DMS 273 treated with DMSO at 0.1 percent for 48 hours (cell line): ENCODE data around the gene ALG1.
A peak's percentile ranks its signal among the peaks of the same experiment; 100 is the strongest.
"Not testable (repeated sequence)": the region's sequence is repeated elsewhere in the genome, so short reads cannot be mapped to it uniquely, and the experiment has no call there.

Experiments
- DNase-seq: peaks from one replicate; lab custom pipeline; 2025; lab: John Stamatoyannopoulos, UW

The ALG1 gene

DNA sequence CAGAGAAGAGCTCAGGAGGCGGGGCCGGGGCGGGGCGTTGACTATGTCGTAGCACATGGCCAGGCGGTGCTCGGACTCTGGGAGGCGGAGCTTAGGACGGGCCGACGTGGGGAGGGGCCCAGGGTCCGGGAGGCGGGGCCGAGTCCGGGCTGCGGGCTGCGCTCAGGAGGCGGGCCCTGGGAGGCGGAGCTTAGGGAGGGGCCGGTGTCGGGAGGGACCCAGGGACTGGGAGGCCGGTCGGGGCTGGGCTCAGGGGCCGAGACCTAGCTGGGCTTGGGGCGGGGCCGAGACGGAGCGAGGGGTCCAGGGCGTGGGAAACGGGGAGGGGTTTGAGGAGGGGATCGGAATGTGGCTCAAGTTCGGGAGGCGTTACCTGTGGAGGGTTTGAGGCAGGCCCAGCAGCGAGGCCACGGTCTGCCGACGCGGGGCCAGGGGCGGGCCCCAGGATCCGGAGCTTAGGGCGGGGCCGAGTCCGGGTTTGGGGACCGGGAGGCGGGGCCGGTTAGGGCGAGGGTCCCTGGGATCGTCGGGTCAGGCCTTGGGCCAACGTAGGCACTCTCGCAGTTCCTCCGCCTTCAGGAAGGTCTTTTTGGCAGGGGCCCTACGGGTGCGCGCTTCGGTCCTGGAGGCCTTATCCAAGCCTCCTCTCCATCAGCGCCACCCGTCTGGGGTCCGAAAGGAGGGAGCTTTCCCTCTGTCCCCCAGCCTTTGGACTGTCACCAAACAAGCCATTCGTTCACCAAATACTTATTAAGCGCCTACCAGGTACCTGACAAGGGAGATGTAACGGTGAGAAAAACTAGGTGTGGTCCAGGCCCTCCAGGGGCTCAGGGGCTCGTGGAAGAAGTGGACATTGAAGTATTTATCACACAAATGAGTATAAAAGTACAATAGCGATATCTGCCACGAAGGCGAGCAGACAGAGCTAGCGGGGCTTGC, 26.8 kb downstream of the ALG1 start:
- not testable (repeated sequence) for DNase-seq

DNA sequence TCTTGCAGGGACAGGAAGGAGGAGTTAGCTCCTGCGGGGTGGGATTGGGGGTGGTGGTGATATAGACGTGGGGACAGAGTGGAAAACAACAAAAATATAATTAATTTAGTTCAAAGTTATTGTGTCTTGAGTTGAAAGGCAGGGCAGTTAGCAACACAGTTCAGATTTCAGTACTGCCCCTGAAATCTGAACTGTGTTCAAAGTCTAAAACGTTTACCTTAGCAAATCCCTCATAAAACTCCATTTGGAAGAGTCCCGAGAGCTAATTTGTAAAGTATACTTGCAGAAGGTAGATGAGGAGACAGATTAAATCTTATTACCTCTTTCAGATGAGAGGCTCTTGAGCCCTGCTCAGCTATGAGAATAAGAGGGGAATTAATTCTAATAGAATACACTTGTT, 27.5 kb downstream of the ALG1 start:
- DNase-seq, result not testable (repeated sequence)

DNA sequence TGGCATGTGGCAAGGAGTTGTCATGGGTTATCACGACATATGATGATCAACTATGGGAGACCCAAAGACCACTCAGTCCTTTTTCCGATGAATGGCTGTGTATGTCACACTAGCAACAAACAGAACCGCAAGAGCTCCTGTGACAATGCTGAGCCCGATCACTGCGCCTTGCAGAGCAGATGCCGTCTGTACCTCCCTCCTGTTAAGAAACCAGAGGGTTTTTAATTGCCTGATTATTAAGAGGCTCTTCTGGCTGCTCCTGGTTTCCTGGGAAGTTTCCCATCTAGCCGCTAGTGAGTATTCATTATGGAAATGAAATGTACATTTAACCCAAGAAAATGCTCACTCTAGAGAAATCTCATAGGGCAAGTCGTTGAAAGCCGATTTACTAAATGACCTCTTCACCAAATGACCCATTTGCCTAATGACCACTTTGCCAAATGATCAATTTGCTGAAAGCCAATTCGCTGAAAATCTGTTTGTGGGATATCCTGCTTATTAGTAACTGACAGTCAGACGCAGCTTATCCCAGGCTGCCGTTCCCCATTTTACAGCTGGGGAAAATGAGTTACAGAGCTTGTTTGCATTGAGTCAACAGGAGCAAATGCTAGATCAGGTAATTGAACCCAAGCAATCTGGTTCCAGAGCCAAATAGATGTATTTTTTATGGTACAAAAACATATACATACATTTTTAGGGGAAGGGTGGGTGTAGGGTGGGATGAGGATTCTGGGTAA, 31.8 kb downstream of the ALG1 start:
- DNase-seq, result peak; percentile 12

DNA sequence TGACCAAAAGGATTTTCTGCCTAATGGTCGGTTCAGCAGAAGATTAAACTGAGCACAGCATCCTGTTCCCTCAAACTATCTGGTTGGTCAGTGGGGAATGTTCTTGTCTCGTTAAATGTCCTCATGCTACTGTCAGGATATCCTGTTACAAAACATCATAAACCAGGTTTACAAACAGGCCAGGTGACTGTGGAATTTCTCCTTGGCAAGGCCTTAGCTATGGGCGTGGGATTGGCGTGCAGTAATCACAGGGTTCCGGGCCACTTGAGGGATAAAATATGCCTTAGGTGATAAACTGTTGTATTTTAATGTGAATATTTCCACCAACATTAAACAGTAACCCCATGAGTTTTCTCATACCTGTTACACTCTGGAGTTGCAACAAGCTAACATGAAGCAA, 33.4 kb downstream of the ALG1 start:
- DNase-seq, result not testable (repeated sequence)

DNA sequence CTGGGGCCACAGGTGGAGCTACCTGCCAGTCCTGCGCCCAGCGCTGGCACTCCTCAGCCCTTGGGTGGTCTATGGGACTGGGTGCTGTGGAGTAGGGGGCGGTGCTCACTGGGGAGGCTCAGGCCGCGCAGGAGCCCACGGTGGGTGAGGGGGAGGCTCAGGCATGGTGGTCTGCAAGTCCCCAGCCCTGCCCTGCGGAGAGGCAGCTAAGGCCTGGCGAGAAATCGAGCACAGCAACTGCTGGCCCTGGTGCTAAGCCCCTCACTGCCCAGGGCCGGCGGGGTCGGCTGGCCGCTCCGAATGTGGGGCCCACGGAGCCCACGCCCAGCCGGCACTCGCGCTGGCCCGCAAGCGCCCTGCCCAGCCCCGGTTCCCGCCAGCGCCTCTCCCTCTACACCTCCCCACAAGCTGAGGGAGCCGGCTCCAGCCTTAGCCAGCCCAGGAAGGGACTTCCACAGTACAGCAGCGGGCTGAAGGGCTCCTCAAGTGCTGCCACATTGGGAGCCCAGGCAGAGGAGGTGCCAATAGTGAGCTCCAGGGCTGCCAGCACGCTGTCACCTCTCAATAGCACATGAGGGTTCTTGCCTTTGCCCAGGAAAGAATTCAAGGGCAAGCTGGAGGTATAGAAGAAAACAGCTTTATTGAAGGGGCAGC, 37.0 kb downstream of the ALG1 start:
- no peak for DNase-seq

DNA sequence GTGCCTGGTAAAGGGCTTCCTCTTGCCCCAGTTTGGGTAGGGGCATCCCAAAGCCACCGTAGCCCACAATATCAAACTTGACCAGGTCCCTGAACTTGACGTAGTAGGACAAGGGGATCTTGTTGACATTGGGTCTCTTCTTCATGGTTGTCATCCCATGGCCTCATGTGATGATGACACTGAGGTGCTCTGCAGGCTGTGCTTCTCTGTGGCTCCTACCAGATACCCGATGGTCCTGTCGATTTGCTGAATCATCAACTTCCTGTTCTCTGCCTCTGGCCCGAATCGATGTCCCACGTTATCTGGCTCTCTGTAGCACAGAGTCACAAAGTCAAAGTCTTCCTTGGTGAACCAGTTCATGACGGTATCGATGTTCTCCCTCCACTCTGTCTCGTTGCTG, 39.3 kb downstream of the ALG1 start:
- DNase-seq, result not testable (repeated sequence)

DNA sequence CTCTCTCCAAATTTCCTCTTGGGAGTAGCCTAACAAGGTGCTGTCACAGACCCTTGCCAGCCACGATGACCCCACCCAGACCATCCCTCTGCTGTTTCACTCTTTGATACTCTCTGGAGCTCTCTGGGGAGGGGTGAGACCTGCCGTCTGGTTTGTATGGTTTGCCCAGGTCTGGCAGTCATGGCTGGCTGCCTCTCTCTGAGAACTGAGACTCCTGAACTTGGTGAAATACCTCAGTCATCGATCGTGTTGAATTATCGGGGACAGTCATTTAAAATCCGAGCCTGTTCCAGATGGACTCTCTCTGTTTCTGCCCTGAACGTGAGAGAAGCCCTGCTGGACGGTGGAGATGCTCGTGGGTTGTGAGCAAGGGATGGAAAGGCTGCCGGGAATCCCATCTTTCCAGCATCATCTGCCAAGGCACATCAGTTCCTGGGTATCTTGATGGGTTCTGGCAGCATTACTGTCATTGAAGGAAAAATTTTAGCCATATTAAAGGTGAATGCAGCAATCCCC, 45.2 kb downstream of the ALG1 start:
- DNase-seq, result not testable (repeated sequence)

DNA sequence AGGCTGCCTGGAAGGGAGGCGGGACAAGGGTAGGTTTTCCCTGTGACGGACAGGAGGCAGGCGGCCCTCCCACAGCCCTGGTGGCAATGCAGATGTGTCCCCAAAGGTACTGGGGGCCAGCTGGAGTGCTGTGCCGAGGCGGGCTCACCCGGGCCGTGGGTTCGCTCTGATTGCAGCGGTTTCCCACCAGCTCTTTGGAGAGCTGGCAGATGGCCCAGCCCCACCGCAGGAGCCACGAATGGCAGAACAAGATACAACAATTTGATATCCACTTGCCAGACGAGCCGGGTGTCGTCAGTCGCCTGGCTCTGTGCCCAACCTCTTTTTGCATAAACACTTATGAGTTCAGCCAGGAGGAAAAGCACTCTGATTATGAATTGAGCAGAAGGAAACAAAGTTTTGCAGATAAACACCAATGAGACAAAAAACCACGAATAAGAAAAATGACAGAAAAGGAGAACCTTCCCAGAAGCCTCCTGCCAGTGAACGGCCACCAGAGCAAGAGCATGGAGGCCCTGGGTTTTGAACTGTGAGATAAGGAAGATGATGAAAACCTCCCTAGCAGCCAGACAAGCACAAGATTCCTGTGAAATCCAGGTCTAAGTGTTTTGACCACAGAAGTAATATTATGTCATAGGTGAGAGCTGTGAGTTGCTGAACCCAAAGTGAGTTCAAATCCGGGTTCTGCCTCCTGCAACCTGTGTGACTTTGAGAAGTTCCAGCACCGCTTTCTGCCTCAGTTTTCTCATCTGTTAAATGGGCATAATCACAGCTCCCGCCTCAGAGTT, 45.9 kb downstream of the ALG1 start:
- peak; percentile 53 for DNase-seq

DNA sequence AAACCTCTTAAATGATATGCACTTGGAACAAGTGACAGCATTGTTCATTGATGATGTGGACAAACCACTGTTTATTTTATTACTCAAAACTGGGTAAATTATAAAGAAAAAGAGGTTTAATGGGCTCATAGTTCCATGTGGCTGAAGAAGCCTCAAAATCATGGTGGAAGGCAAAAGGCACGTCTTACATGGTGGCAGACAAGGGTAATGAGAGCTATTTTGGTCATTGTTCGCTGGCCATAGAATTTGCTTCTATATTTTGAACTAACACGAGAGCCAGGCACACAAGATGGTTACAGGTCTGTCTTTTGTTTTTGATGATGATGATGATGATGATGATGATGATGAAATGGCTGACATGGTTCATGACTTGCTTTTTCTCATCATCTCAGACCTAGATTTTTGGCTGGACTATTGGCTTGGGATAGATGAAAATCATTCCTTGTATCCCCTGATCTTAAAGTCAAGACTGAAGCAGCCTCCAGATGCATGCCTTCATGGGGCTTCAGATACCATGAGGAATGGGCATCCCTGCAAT, 59.9 kb downstream of the ALG1 start:
- not testable (repeated sequence) for DNase-seq

DNA sequence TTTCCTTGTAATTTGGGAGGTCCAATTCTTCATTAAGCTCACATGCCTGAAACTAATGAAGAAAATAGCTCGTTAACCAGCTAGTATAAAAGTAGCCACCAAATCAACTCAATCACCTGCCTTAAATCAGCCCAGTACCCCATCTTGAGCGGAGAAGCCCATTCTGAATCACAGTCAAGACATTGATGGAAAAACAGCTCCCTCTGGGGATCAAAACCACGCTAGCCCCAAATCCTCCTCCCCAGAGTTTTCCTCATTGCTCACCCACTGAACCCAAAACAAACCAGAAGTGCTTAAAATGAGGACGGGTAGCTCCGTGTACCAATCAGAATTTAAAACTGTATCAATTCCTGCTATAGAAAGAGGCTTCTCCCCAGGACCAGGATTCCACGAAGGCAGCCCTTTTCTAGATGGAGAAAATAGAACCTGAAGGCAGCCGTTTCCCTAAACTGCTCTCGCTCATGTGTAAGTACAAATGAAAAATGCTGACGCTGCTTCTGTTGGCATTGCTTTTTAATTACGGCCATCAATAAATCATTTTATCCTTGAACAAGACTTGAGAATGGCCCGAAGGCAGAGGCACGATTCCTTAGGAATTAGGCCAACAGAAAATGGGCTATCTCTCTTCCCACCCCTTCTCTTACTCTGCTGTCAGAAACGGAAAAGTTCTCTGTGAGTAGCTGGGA, 61.4 kb downstream of the ALG1 start:
- not testable (repeated sequence) for DNase-seq

DNA sequence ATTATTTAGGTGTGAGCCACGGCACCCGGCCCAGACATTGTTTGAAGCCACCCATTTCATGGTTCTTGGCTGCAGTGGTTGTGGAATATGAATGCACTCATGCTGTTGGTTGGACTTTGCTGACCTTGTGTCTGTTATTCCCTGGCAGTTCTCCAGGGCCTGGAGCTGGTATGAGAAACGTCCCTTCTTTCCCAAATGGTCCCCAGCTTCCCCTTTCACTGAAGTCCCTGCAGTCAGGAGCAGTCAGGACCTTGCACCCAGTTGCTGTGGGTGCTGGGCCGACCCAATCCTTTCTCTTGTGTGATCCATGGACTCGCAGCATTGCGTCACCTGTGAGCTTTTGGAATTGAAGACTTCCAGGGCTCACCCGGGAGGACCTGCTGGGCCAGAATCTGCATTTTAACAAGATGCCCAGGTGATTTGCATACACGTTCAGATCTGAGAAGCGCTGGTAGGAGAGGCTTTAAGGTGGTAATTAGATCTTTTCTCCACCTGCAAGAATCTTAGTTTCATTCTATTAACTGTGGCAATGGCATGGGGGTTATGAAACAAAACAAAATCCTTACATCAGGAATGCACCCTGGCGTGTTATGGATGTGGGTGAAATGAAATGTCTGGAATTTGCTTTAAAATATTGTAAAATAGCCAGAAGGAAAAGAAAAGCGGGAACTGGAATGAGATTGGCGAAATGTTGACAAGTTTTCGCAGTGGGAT, 63.3 kb downstream of the ALG1 start:
- DNase-seq, result not testable (repeated sequence)
